SW 1271 (cell line): Measurements from ENCODE around the gene ASPHD1.

Experiments used
- DNase-seq, 2 experiments: peaks; one replicate each; lab custom pipeline; 2025; lab: John Stamatoyannopoulos, UW

Gene ASPHD1

DNA sequence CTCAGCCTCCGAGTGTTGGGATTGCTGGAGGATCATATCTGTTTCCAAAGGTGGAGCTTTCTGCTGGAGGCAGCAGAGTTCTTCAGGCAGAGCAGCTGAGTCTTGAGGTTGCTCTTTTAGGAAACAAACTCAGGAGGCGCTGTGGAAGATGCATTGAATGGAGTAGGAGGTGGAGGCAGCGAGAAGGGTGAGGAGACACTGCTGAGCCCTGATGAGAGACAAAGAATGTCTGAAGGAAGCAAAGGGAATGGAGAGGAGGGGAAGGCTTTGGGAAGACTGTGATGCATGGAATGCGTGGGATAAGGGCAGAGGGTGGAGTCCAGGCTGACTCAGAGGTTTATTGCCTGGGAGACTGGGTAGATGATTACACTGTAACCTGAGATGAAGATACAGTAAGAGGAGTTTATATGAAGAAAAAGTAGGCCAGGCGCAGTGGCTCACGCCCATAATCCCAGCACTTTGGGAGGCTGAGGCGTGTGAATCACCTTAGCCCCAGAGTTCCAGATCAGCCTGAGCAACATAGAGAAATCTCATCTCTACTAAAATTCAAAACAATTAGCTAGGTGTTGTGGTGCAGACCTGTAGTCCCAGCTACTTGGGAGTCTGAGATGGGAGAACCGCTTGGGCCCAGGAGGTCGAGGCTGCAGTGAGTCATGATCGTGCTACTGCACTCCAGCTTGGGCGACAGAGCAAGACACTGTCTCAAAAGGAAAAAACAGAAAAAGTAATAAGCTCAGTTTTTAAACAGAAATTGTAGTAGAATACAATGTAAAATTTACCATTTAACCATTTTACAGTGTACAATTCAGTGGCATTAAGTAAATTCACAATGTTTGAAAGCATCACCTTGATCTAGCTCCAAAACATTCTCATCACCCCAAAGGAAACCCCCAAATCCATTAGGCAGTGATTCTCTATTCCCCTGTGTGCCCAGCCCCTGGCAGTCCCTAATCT is 43.8 kb downstream of the ASPHD1 start:
- DNase-seq: peak; percentile 98 to 100

GRCh38 chr16:29947897-29948296 is 47.6 kb downstream of the ASPHD1 start:
- no peak for DNase-seq

DNA sequence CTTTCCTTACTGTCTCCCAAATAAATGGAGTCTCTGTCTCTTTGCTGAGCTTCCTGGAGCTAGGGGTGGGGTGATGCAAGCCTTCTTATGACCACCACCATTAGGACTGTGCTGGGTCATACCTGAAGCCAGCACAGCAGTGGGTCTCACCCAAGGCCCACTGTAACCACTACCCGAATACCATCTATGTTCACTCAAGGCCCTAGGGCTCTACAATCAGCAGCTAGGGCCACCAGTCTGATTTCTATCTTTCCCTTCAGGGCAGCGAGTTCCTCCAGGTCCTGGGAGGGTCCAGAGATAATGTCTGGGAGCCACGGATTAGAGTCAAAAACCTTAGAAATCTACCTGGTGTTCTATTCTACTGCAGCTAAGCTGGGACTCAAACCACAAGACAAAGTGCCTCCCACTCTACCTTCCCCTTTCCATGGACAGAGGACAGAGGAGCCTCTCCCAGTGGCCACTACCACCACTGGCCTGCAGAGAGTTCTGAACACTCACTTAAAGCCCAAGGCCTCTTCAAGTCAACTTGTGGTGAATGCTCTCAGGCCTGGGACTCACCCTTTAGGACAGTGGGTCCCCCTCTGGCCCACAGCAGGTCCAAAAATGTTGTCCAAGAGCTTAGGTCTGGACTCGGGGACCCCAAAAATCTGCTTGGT is 50.6 kb downstream of the ASPHD1 start:
- no peak for DNase-seq

DNA sequence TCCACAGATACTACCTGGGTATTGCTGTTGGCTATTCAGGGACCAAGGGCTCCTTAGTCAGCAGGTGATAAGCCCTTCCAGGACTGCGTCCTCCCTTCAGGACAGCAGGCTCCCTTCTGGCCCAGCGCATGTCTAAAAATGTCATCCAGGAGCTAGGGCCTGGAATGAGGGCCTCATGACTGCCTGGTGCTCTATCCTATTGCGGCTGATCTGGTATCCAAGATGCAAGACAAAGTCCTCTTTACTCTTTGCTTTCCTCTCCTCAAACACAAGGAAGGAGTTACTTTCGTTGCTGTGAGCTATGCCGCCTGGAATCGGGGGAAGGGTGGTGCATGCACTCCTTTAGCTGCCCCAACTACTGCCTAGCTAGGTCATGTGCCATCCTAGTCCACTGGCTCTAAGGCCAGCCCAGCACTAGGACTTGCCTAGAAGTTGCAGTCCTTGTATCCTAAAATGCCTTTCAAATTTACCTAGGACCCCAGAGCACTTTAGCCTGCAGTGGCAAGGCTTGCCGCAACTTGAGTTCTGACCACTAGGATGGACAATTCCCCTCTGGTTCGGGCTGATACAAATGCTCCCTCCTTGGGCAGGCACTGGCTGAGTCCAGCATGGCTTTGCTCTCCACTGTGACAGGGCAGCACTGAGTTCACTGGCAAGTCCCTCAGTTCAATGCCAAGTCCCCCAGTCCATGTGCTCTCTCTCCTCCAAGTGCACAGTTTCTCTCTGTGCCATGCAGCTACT is 51.5 kb downstream of the ASPHD1 start:
- no peak for DNase-seq
